Measurements from ENCODE around the gene JAG1.
A peak's percentile ranks its signal among the peaks of the same experiment; 100 is the strongest.
"Not testable (repeated sequence)": the region's sequence is repeated elsewhere in the genome, so short reads cannot be mapped to it uniquely, and the experiment has no call there.

The JAG1 gene

DNA sequence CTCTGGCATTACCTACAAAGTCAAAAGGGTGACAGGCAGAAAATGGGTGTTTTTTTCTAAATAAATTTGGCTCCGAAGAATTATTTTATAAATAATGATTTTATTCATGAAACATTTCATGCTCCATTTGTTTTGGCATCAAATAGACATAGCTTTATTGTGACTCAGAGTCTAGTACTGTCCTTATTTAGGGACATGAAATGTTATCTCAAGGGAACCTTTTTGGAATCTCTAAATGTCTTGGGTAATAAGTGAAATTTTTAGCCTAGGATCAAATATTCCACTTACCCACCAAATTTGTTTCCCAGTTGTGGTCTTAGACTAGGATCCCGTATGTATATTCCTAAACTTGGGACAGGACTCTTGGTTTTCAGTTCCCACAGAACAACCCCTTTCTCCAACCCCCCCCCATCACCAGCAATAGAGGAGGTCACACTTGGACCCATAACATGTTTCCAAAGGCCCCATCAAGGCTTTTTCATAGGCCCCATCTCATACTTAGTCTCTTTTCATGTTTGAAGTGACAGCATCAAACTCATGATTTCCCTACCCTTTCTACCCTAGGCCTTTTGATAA lies 81.8 kb downstream of the JAG1 start:
- DNase-seq: no peak
- Histone ChIP-seq H3K4me1 (peaks cover 0 to 94% (median 41%) of the 10 kb centered on the region in 4 donors), H3K27ac (peak overlapping the region; percentile 79 to 85), H3K9me3 (no peaks in the 10 kb centered on the region), H3K36me3 (no peaks in the 10 kb centered on the region), H3K27me3 (no peaks in the 10 kb centered on the region), H3K4me3 (no peak overlapping the region)
- no peak for TF ChIP-seq CTCF (IDR thresholded peaks at IDR 0.05)
- intact Hi-C loops (cut with DNase I; ENCODE audit: low total_unique reads): no loop called here

DNA sequence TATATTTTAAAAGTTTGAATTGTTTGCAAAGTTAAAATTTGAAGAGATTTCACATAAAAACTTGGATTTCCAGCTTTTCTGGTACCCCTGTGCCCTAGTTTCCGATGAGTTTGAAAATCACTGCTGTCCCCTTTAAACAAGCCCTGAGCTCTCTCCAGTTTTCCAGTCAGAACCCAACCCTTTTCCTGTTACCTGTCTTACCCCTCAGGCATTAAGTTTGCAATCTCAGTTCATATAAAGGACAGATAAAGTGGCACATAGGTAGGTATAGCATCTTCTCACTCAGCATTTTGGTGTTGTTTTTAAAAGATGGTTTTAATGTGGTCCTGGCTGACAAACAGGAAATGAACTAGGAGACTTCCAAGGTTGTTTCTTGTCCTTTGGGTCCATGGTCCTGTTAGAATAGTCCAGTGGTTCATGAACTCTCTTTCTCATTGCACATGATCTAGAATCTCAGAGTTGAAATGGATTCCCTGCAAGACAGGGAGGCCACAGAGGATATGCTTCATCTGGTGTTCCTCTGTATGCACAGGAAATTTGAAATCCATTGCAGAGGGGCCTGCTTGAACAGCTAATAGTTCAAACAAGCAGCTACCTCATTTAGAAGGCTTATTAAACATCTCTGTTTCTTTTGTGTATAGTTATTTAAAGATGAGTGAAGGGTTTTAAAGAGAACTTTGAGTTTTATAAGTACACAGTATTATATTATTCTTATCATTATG lies 82.7 kb downstream of the JAG1 start:
- Histone ChIP-seq H3K27ac (peak overlapping the region; percentile 79 to 85), H3K36me3 (no peaks in the 10 kb centered on the region), H3K4me3 (no peak overlapping the region), H3K27me3 (no peaks in the 10 kb centered on the region), H3K9me3 (no peaks in the 10 kb centered on the region), H3K4me1 (peaks cover 0 to 94% (median 35%) of the 10 kb centered on the region in 4 donors)
- intact Hi-C loops (cut with DNase I; ENCODE audit: low total_unique reads): no loop called here
- DNase-seq: no peak
- TF ChIP-seq CTCF (IDR thresholded peaks at IDR 0.05): no peak

DNA sequence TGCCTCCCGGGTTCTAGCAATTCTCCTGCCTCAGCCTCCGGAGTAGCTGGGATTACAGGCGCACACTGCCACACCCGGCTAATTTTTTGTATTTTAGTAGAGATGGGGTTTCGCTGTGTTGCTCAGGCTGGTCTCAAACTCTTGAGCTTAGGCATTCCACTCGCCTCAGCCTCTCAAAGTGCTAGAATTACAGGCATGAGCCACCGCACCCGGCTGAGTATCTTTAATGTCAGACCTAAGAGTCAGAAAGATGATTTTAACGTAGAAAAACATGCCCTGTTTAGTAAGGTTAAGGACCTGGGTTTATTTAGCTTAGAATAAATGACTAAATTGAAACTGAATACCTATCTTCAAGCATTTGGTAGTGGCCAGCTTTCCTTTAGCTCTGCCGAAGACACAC lies 83.4 kb downstream of the JAG1 start:
- intact Hi-C loops (cut with DNase I; ENCODE audit: low total_unique reads); H3K36me3 ChIP-seq; H3K27me3 ChIP-seq; DNase-seq; H3K9me3 ChIP-seq; H3K4me3 ChIP-seq: not testable (repeated sequence)
- H3K27ac ChIP-seq: peak overlapping the region; percentile 79 to 85
- H3K4me1 ChIP-seq: peaks cover 0 to 94% (median 28%) of the 10 kb centered on the region in 4 donors
